Spinal cord (tissue), 10 donors: ENCODE measurements around the gene MGAT4A. TPM values are rescaled to one million over a fixed set of nuclear protein-coding genes. Genes with fewer than 3 reads are reported as not detected.
"Not testable (repeated sequence)": the region's sequence is repeated elsewhere in the genome, so short reads cannot be mapped to it uniquely, and the experiment has no call there.

Experiments
- DNase-seq, 6 donors: peaks; one replicate each; pipeline versions ENCODE4 v3.0.0 to v3.0.0-alpha.2; 2013 to 2015; ENCODE audit warnings: low spot score in 6 of 6, low read depth in 4 of 6
- H3K27ac ChIP-seq: one replicate; pipeline ENCODE4 v1.5.1; 2013; ENCODE audit warnings: low read depth, low read length, control low read depth
- H3K27me3 ChIP-seq: one replicate; pipeline ENCODE4 v1.6.1; 2013; ENCODE audit warnings: low read length; ENCODE audit not compliant: control insufficient read depth, insufficient read depth
- H3K36me3 ChIP-seq: one replicate; pipeline ENCODE4 v1.6.1; 2013; ENCODE audit warnings: low read length; ENCODE audit not compliant: control insufficient read depth, insufficient read depth
- H3K4me1 ChIP-seq: one replicate; pipeline ENCODE4 v1.6.1; 2013; ENCODE audit warnings: low read length; ENCODE audit not compliant: control insufficient read depth, insufficient read depth
- H3K4me3 ChIP-seq: one replicate; pipeline ENCODE4 v1.5.1; 2013; ENCODE audit warnings: low read depth, low read length, control low read depth
- H3K9me3 ChIP-seq: one replicate; pipeline ENCODE4 v1.6.1; 2013; ENCODE audit warnings: low read length; ENCODE audit not compliant: control insufficient read depth, insufficient read depth
- WGBS: methylation state at CpG from one replicate; pipeline ENCODE4 v1.1.5; 2013; ENCODE audit warnings: missing lambda C conversion rate; ENCODE audit not compliant: insufficient coverage; 5-methylcytosine and 5-hydroxymethylcytosine counted together
- polyA plus RNA-seq, 2 donors: library from polyadenylated mRNA; unstranded; fragments of 120-200 nt; gene quantifications; one replicate each; pipeline ENCODE4 v1.2.1, GENCODE V29; 2013; ENCODE audit not compliant: insufficient read length in 2 of 2
- total RNA-seq, 2 donors: library from RNA; depleted of rRNA in 1 of 2; stranded (reverse); fragments of 120-200 nt in 1 of 2; fragments of >200 nt in 1 of 2; gene quantifications; one replicate each; pipeline versions ENCODE4 v1.2.3 to v1.2.4, GENCODE V29; 2013 to 2014
- donor health status: healthy.

Gene MGAT4A
- total and polyA plus RNA-seq, 4 donors: 25.2 to 51.2 (median 29.9) TPM

DNA sequence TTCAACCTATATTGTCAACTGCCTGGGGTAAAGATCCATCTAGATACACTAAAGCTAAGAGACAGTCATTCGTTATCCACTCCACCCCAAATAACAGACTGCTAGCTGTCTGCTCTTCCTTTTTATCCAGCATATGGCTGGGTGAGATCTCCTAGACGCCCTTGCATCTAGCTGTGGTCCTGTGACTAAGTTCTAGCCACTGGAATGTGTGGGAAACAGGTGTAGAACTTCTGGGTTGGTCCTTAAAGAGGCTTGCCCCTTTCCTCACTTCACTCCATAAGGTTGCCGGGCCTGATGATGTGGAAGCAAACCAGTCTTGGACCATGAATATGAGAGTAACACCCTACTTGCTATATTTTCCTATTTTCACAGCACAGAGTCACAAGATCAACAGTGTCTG is 125.9 kb downstream of the MGAT4A start:
- Histone ChIP-seq H3K4me3 (no peak overlapping the region), H3K27me3 (no peaks in the 10 kb centered on the region), H3K4me1 (peaks cover 18% of the 10 kb centered on the region), H3K36me3 (peaks cover 10% of the 10 kb centered on the region), H3K9me3 (no peaks in the 10 kb centered on the region), H3K27ac (no peak overlapping the region)
- DNase-seq: no peak
- no CpG with 5 or more reads among the region's 3 CpGs for WGBS

- no peak for DNase-seq
- H3K9me3 ChIP-seq: no peaks in the 10 kb centered on the region
- H3K4me3 ChIP-seq: no peak overlapping the region
- no peaks in the 10 kb centered on the region for H3K27me3 ChIP-seq
- H3K36me3 ChIP-seq: peaks cover 15% of the 10 kb centered on the region
- 71% methylated on average over 1 of the region's 2 CpGs for WGBS
- peaks cover 15% of the 10 kb centered on the region for H3K4me1 ChIP-seq
- no peak overlapping the region for H3K27ac ChIP-seq
Measured at GRCh38 chr2:98604547-98604946, 126.4 kb downstream of the MGAT4A start.

DNA sequence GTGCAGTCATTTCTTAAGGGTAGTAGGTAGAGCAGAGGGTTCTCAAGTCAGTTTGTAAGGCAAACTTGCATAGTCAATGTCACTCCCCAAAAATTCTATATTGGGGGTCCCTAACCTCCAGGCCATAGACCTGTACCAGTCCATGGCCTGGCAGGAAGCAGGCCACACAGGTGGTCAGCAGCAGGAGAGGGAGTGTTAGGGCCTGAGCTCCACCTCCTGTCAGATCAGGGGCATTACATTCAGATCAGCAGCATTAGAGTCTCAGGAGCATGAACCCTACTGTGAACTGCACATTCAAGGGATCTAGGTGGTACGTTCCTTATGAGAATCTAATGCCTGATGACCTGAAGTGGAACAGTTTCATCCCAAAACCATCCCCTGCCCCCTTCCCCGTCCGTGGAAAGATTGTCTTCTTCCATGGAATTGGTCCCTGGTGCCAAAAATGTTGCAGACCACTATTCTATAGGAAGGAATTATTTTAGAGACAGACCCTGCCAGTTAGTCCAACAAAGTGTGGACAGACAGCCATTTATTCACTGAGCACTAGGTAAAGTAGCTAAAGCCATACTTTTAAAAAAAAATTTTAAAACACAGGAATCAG is 129.3 kb downstream of the MGAT4A start:
- Histone ChIP-seq H3K27ac (no peak overlapping the region), H3K27me3 (no peaks in the 10 kb centered on the region), H3K36me3 (peaks cover 18% of the 10 kb centered on the region), H3K4me3 (no peak overlapping the region), H3K4me1 (peaks cover 2% of the 10 kb centered on the region), H3K9me3 (no peaks in the 10 kb centered on the region)
- WGBS: no CpG with 5 or more reads among the region's 3 CpGs
- peak in 2 of 6 donors; percentile 35 to 65 for DNase-seq

- no peaks in the 10 kb centered on the region for H3K27me3 ChIP-seq
- H3K4me1 ChIP-seq: no peaks in the 10 kb centered on the region
- WGBS: no CpG with 5 or more reads among the region's 1 CpG
- peaks cover 18% of the 10 kb centered on the region for H3K36me3 ChIP-seq
- DNase-seq: no peak
- no peaks in the 10 kb centered on the region for H3K9me3 ChIP-seq
- H3K27ac ChIP-seq: no peak overlapping the region
- no peak overlapping the region for H3K4me3 ChIP-seq
Measured at GRCh38 chr2:98598781-98599428, 132.0 kb downstream of the MGAT4A start.

GRCh38 chr2:98594665-98595064 is 136.3 kb downstream of the MGAT4A start:
- not testable (repeated sequence) for H3K4me3 ChIP-seq, H3K4me1 ChIP-seq, H3K27me3 ChIP-seq, H3K9me3 ChIP-seq, DNase-seq, H3K27ac ChIP-seq
- no CpG with 5 or more reads among the region's 4 CpGs for WGBS
- peaks cover 17% of the 10 kb centered on the region for H3K36me3 ChIP-seq

DNA sequence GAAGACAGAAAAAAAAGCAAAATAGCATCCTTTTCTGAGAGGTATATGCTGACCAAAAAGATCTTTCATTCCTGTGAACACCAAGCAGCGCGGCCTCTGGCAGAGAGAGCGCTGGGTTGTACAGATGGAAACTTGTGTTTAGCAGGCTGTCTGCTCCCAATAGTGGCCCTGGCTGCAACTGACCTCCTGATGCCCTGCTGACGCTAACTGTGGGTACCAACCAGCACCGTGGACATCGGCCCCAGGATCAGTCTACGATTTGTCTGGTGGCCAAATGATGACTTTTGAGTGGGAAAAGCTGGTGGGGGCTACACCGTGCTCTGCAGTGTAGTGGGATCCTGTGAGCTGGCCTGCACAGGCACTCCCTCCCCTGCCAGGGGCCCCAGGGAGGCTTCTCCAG is 138.4 kb downstream of the MGAT4A start:
- WGBS: 95% methylated on average over 8 of the region's 8 CpGs
- H3K36me3 ChIP-seq: peaks cover 12% of the 10 kb centered on the region
- H3K27ac ChIP-seq: no peak overlapping the region
- DNase-seq: no peak
- H3K27me3 ChIP-seq: no peaks in the 10 kb centered on the region
- no peaks in the 10 kb centered on the region for H3K4me1 ChIP-seq
- H3K9me3 ChIP-seq: no peaks in the 10 kb centered on the region
- no peak overlapping the region for H3K4me3 ChIP-seq

DNA sequence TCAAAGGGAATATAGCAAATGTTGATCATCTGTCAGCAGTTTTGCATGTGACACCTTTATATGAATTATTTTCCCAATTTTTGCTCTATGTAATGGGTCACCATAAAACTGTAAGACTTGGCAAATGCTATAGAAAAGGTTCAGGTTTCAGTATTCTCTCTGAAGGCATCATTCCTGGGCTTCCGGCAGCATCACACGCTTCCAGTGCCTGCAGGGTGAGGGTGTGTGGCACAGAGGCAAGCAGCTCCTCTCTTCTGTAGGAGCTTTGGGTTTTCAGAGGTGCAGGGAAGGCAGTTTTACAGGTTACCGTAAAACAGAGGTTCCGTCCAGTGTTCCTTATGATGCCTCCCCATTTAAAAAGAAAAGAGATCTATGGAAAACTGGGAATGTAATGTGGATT is 141.4 kb downstream of the MGAT4A start:
- DNase-seq: no peak
- H3K9me3 ChIP-seq: no peaks in the 10 kb centered on the region
- 96% methylated on average over 2 of the region's 4 CpGs for WGBS
- no peaks in the 10 kb centered on the region for H3K27me3 ChIP-seq
- H3K36me3 ChIP-seq: peaks cover 20% of the 10 kb centered on the region
- no peak overlapping the region for H3K4me3 ChIP-seq
- no peaks in the 10 kb centered on the region for H3K4me1 ChIP-seq
- no peak overlapping the region for H3K27ac ChIP-seq

DNA sequence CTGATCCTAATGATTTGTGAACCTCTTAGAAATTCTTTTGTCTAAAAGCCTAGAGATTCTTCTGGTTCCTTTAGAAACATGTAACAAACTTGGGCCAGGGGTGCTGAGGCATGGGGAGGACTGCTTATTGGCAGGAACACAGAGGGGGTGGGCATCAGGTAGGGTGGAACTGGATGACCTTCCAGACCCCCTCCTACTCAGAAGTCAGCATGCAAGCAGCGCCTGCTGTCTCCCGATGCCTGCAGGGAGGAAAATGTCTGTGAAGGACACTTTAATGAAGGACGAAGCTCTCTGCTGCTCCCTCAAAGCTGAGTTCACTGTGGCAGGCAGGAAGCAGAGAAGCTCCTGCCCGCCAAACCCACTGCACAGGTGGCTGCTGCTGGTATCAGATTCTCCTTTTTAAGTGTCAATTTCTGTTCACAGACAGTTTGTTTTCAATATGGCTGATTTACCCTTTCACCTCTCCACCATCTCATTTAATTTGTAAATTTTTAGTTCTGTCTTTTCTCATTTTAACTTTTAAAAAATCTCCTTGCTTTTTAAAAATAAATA is 142.0 kb downstream of the MGAT4A start:
- peaks cover 25% of the 10 kb centered on the region for H3K36me3 ChIP-seq
- 66% methylated on average over 2 of the region's 4 CpGs for WGBS
- H3K9me3 ChIP-seq: no peaks in the 10 kb centered on the region
- H3K4me1 ChIP-seq: no peaks in the 10 kb centered on the region
- H3K27ac ChIP-seq: no peak overlapping the region
- no peak overlapping the region for H3K4me3 ChIP-seq
- H3K27me3 ChIP-seq: no peaks in the 10 kb centered on the region
- DNase-seq: no peak

DNA sequence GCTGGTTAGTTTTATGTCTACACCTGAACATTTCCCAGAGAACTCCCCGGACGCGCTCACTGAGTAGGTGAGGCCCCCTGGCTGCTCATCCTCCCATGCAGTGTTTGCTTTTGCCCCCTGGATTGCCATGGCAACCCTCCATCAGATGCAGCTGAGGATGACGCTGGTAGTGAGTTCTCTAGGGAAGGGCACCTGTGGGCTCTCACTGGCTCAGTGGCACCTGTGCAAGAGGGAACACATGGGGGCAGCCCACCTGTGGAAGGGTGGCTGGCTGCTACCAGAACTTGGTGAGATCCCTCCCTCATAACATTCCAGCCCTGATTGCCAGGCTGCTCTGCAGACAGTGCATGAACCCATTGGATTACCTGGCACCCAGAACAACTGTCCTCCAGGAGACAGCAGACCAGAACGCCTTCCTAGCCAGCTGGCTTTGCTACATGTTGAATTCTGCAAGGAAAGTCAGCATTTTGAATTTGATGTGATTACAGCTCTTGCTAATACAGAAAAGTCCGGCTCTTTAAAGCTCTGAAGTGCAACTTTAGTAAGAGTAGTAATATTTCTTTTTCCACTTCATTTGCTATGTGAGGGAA is 144.3 kb downstream of the MGAT4A start:
- peaks cover 21% of the 10 kb centered on the region for H3K36me3 ChIP-seq
- H3K9me3 ChIP-seq: no peaks in the 10 kb centered on the region
- no peak overlapping the region for H3K27ac ChIP-seq
- no peaks in the 10 kb centered on the region for H3K4me1 ChIP-seq
- no peak overlapping the region for H3K4me3 ChIP-seq
- no peak for DNase-seq
- H3K27me3 ChIP-seq: no peaks in the 10 kb centered on the region
- WGBS: 57% methylated on average over 2 of the region's 6 CpGs

GRCh38 chr2:98585386-98585785 is 145.5 kb downstream of the MGAT4A start:
- H3K4me1 ChIP-seq: no peaks in the 10 kb centered on the region
- H3K27me3 ChIP-seq: no peaks in the 10 kb centered on the region
- H3K4me3 ChIP-seq: no peak overlapping the region
- DNase-seq: no peak
- H3K36me3 ChIP-seq: peaks cover 28% of the 10 kb centered on the region
- H3K27ac ChIP-seq: no peak overlapping the region
- 91% methylated on average over 8 of the region's 10 CpGs for WGBS
- no peaks in the 10 kb centered on the region for H3K9me3 ChIP-seq
